Gastrocnemius medialis (tissue), 4 donors: ENCODE measurements around the gene MRFAP1. TPM values are rescaled to one million over a fixed set of nuclear protein-coding genes. Genes with fewer than 3 reads are reported as not detected.

Experiments
- ATAC-seq, 2 donors: fragments of 150-250 bp; one replicate each; pipeline ENCODE4 v1.9.1; 2016
- DNase-seq, 2 donors: peaks; one replicate each; pipeline ENCODE4 v3.0.0-alpha.2; 2019
- H3K27ac ChIP-seq, 4 donors: fragments of 200-600 bp; sonication (generic); 1 replicate in 1 of 4; 2 replicates in 3 of 4; pipeline ENCODE4 v1.5.1; 2016 to 2018; ENCODE audit warnings: mild to moderate bottlenecking in 2 of 4, moderate library complexity in 1 of 4
- H3K27me3 ChIP-seq, 3 donors: fragments of 200-600 bp; sonication (generic) in 2 of 3; 1 replicate in 1 of 3; 2 replicates in 2 of 3; pipeline versions ENCODE4 v1.5.1 to v1.6.0; 2016 to 2019; ENCODE audit warnings: mild to moderate bottlenecking in 1 of 3, moderate library complexity in 1 of 3
- H3K36me3 ChIP-seq, 2 donors: fragments of 200-600 bp; sonication (generic) in 1 of 2; one replicate each; pipeline ENCODE4 v1.5.1; 2017 to 2018
- H3K4me1 ChIP-seq, 2 donors: fragments of 200-600 bp; sonication (generic) in 1 of 2; one replicate each; pipeline ENCODE4 v1.5.1; 2016 to 2017; ENCODE audit warnings: mild to moderate bottlenecking in 2 of 2
- H3K4me3 ChIP-seq, 4 donors: fragments of 200-600 bp; sonication (generic) in 3 of 4; 1 replicate in 1 of 4; 2 replicates in 3 of 4; pipeline ENCODE4 v1.5.1; 2016 to 2019; ENCODE audit warnings: mild to moderate bottlenecking in 2 of 4
- H3K9me3 ChIP-seq, 3 donors: fragments of 200-600 bp; sonication (generic) in 2 of 3; 1 replicate in 1 of 3; 2 replicates in 2 of 3; pipeline ENCODE4 v1.5.1; 2016 to 2019
- CTCF ChIP-seq, 5 experiments: fragments of 450-650 bp in 3 of 5; fragments of 200-600 bp in 2 of 5; sonication (generic) in 2 of 5; IDR thresholded peaks in 4 of 5; conservative IDR thresholded peaks in 1 of 5; 1 replicate in 4 of 5; 2 replicates in 1 of 5; pipeline ENCODE4 v1.5.1; 2016 to 2019; ENCODE audit warnings: antibody characterized with exemption in 5 of 5, mild to moderate bottlenecking in 3 of 5, moderate library complexity in 3 of 5
- POLR2A ChIP-seq, 2 donors: fragments of 450-650 bp; IDR thresholded peaks; one replicate each; pipeline ENCODE4 v1.6.1; 2017; ENCODE audit warnings: antibody characterized with exemption in 2 of 2, mild to moderate bottlenecking in 2 of 2, moderate library complexity in 2 of 2
- in situ Hi-C, 4 donors: fragments of 200-750 bp; cut with MboI; loops; one replicate each; pipeline versions ENCODE4 v1.15.0 to v1.8.0; 2017; ENCODE audit warnings: low sequenced_read_pairs in 4 of 4
- intact Hi-C: fragments of 100-400 bp; cut with DNase I; formaldehyde crosslinking; loops from one replicate; pipeline ENCODE4 v1.15.1; 2023; ENCODE audit warnings: low total_unique reads
- total RNA-seq, 4 donors: library from RNA; depleted of rRNA; stranded (reverse); fragments of >200 nt; gene quantifications; one replicate each; pipeline versions ENCODE4 v1.1.0 to v1.2.3, GENCODE V29; 2016

MRFAP1 gene
- total RNA-seq, 4 donors from 2014 or later, result 180 to 281 (median 206) TPM

- H3K9me3 ChIP-seq, result no peaks in the 10 kb centered on the region
- no peak overlapping the region for H3K27ac ChIP-seq
- in situ Hi-C loops (no loop called here), intact Hi-C loops (no loop called here)
- TF ChIP-seq CTCF (IDR thresholded peaks at IDR 0.05 in 4 of 5, conservative IDR thresholded peaks at IDR 0.05 in 1 of 5), result no peak
- TF ChIP-seq POLR2A (IDR thresholded peaks at IDR 0.05), result no peak
- H3K4me3 ChIP-seq, result no peak overlapping the region
- no peaks in the 10 kb centered on the region for H3K4me1 ChIP-seq
- DNase-seq (no peak), ATAC-seq (no peak)
- H3K27me3 ChIP-seq, result no peaks in the 10 kb centered on the region
- H3K36me3 ChIP-seq, result no peaks in the 10 kb centered on the region
These were observed 47.7 kb downstream of the MRFAP1 start for GRCh38 chr4:6687947-6688878.

DNA sequence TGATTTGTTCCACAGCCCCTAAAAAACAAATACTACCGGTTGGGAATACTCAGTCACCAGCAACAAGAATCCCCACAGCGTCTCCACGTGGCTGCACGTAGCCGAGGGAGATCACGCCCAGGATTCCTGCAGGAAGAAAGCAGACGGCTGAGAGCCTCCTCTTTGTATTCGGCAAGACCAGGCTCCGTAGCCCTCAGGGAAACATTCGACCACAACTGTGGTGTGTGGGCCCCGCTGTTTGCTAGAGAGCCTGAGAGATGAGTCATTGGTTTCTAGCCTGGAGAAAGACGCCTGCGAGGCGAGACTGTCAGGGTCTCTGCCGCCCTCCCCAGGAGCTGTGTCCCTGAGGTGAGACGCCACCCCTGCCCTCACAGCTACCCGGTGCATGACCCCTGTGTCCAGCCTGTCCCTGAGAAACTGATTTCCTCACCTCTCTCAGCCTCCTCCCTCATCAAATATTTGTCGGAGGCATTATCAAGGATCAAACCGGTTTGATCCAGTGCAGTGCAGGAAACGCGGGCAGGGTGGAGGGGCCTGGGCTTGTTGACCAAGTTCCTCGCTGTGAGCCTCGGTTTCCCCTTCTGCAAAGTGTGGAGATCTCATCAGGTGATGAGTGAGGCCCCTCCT is 48.5 kb downstream of the MRFAP1 start:
- TF ChIP-seq CTCF (IDR thresholded peaks at IDR 0.05 in 4 of 5, conservative IDR thresholded peaks at IDR 0.05 in 1 of 5) (no peak), POLR2A (IDR thresholded peaks at IDR 0.05) (no peak)
- H3K4me1 ChIP-seq, result no peaks in the 10 kb centered on the region
- H3K36me3 ChIP-seq, result no peaks in the 10 kb centered on the region
- DNase-seq (no peak), ATAC-seq (no peak)
- intact Hi-C loops (no loop called here), in situ Hi-C loops (no loop called here)
- no peaks in the 10 kb centered on the region for H3K9me3 ChIP-seq
- no peak overlapping the region for H3K27ac ChIP-seq
- no peaks in the 10 kb centered on the region for H3K27me3 ChIP-seq
- H3K4me3 ChIP-seq, result no peak overlapping the region

GRCh38 chr4:6689506-6689960 is 49.0 kb downstream of the MRFAP1 start:
- in situ Hi-C loops, result no loop called here
- Histone ChIP-seq H3K4me1 (no peaks in the 10 kb centered on the region), H3K4me3 (no peak overlapping the region), H3K27me3 (no peaks in the 10 kb centered on the region), H3K9me3 (no peaks in the 10 kb centered on the region), H3K27ac (no peak overlapping the region), H3K36me3 (no peaks in the 10 kb centered on the region)
- ATAC-seq, result no peak
- no peak for DNase-seq
- TF ChIP-seq CTCF (IDR thresholded peaks at IDR 0.05 in 4 of 5, conservative IDR thresholded peaks at IDR 0.05 in 1 of 5) (no peak), POLR2A (IDR thresholded peaks at IDR 0.05) (no peak)
- intact Hi-C loops, result no loop called here

Other genes starting within 250 kb of the MRFAP1 start
- gene PPP2R2C, start 168.1 kb upstream of the MRFAP1 start, total RNA-seq, result 1 to 10 TPM in 1 of 4 donors, under 1 TPM in 3; 0.44 to 2.7 (median 0.62) TPM
- gene MAN2B2, start 65.5 kb upstream of the MRFAP1 start, total RNA-seq, result 1 to 10 TPM; 3.3 to 5.6 (median 4.5) TPM
- 1 to 10 TPM in 1 of 4 donors, not detected in 3; 1.2 TPM for gene S100P, start 53.2 kb downstream of the MRFAP1 start, total RNA-seq
- 10 to 100 TPM; 43.8 to 54.6 (median 46.9) TPM for gene MRFAP1L1, start 69.2 kb downstream of the MRFAP1 start, total RNA-seq
- 10 to 100 TPM; 15.7 to 25.7 (median 22.3) TPM for gene BLOC1S4, start 75.5 kb downstream of the MRFAP1 start, total RNA-seq
- gene KIAA0232, start 142.0 kb downstream of the MRFAP1 start, total RNA-seq, result 10 to 100 TPM; 39.1 to 66.4 (median 60.4) TPM